GM12875 (cell line): ENCODE data around the gene ANKRD13D.
A peak's percentile ranks its signal among the peaks of the same experiment; 100 is the strongest.

Source experiments
- H3K4me3 ChIP-seq: one replicate; pipeline ENCODE4 v1.5.1; 2011; ENCODE audit warnings: low read depth, low read length, control low read depth
- CTCF ChIP-seq: IDR thresholded peaks from 2 replicates; pipeline ENCODE4 v1.5.1; 2011; ENCODE audit warnings: low read depth, mild to moderate bottlenecking, control low read depth, inconsistent platforms, low read length, moderate library complexity, borderline replicate concordance; ENCODE audit not compliant: insufficient read depth

Gene ANKRD13D

GRCh38 chr11:67349036-67349435 is 59.9 kb downstream of the ANKRD13D start:
- TF ChIP-seq CTCF: no peak
- no peak overlapping the region for H3K4me3 ChIP-seq

GRCh38 chr11:67349457-67349856 is 60.4 kb downstream of the ANKRD13D start:
- H3K4me3 ChIP-seq: no peak overlapping the region
- TF ChIP-seq CTCF: no peak

GRCh38 chr11:67349928-67350465 is 60.9 kb downstream of the ANKRD13D start:
- no peak overlapping the region for H3K4me3 ChIP-seq
- TF ChIP-seq CTCF: no peak

- peak overlapping the region; percentile 90 for H3K4me3 ChIP-seq
- peak; percentile 95 for TF ChIP-seq CTCF
Observed at GRCh38 chr11:67351275-67352005, 62.3 kb downstream of the ANKRD13D start.
